Mucosa of rectum (tissue), 2 donors: ENCODE data around the gene NPR3.

Source experiments
- H3K27ac ChIP-seq, 2 donors: one replicate each; pipeline ENCODE4 v1.7.0; 2013; ENCODE audit warnings: inconsistent platforms in 2 of 2, low read depth in 2 of 2, low read length in 2 of 2
- H3K27me3 ChIP-seq, 2 donors: one replicate each; pipeline ENCODE4 v1.7.0; 2013; ENCODE audit warnings: low read length in 2 of 2; ENCODE audit not compliant: control insufficient read depth in 2 of 2, insufficient read depth in 2 of 2
- H3K36me3 ChIP-seq, 2 donors: one replicate each; pipeline ENCODE4 v1.7.0; 2013; ENCODE audit warnings: low read length in 2 of 2; ENCODE audit not compliant: control insufficient read depth in 2 of 2, insufficient read depth in 2 of 2
- H3K4me1 ChIP-seq, 2 donors: one replicate each; pipeline ENCODE4 v1.7.0; 2013; ENCODE audit warnings: low read length in 2 of 2, mild to moderate bottlenecking in 1 of 2; ENCODE audit not compliant: control insufficient read depth in 2 of 2, insufficient read depth in 2 of 2
- H3K4me3 ChIP-seq, 2 donors: one replicate each; pipeline ENCODE4 v1.7.0; 2013; ENCODE audit warnings: low read length in 2 of 2
- H3K9ac ChIP-seq, 2 donors: one replicate each; pipeline ENCODE4 v1.7.0; 2013; ENCODE audit warnings: low read length in 2 of 2, low read depth in 1 of 2, mild to moderate bottlenecking in 1 of 2
- H3K9me3 ChIP-seq, 2 donors: one replicate each; pipeline ENCODE4 v1.7.0; 2013; ENCODE audit warnings: low read length in 2 of 2; ENCODE audit not compliant: control insufficient read depth in 2 of 2
- donor health status: healthy.
- donor health status: Normal muscosa, but diverticular disease.

The NPR3 gene

GRCh38 chr5:32777733-32778132 is 66.6 kb downstream of the NPR3 start:
- H3K4me3 ChIP-seq: no peak overlapping the region
- no peaks in the 10 kb centered on the region for H3K4me1 ChIP-seq
- no peaks in the 10 kb centered on the region for H3K9me3 ChIP-seq
- no peak overlapping the region for H3K9ac ChIP-seq
- no peak overlapping the region for H3K27ac ChIP-seq
- no peaks in the 10 kb centered on the region for H3K27me3 ChIP-seq
- no peaks in the 10 kb centered on the region for H3K36me3 ChIP-seq

- Histone ChIP-seq H3K4me1 (no peaks in the 10 kb centered on the region), H3K27ac (no peak overlapping the region), H3K4me3 (no peak overlapping the region), H3K9ac (no peak overlapping the region), H3K36me3 (no peaks in the 10 kb centered on the region), H3K9me3 (no peaks in the 10 kb centered on the region), H3K27me3 (no peaks in the 10 kb centered on the region)
These were observed 67.3 kb downstream of the NPR3 start for GRCh38 chr5:32778403-32778802.

- Histone ChIP-seq H3K9me3 (no peaks in the 10 kb centered on the region), H3K27ac (no peak overlapping the region), H3K36me3 (no peaks in the 10 kb centered on the region)
These were observed 68.8 kb downstream of the NPR3 start for GRCh38 chr5:32779754-32780415.

GRCh38 chr5:32780508-32780919 is 69.4 kb downstream of the NPR3 start:
- no peaks in the 10 kb centered on the region for H3K36me3 ChIP-seq
- H3K27ac ChIP-seq: no peak overlapping the region
- no peak overlapping the region for H3K9ac ChIP-seq
- no peaks in the 10 kb centered on the region for H3K9me3 ChIP-seq
- H3K27me3 ChIP-seq: no peaks in the 10 kb centered on the region
- H3K4me3 ChIP-seq: no peak overlapping the region
- no peaks in the 10 kb centered on the region for H3K4me1 ChIP-seq

More at GRCh38 chr5:32779754-32780415, 68.8 kb downstream of the NPR3 start:
- Histone ChIP-seq H3K4me3 (no peak overlapping the region), H3K27me3 (no peaks in the 10 kb centered on the region), H3K9ac (no peak overlapping the region), H3K4me1 (no peaks in the 10 kb centered on the region)

- no peaks in the 10 kb centered on the region for H3K27me3 ChIP-seq
- H3K27ac ChIP-seq: no peak overlapping the region
- H3K9ac ChIP-seq: no peak overlapping the region
- no peaks in the 10 kb centered on the region for H3K9me3 ChIP-seq
- H3K4me3 ChIP-seq: no peak overlapping the region
- no peaks in the 10 kb centered on the region for H3K36me3 ChIP-seq
- H3K4me1 ChIP-seq: no peaks in the 10 kb centered on the region
These were observed 72.5 kb downstream of the NPR3 start for GRCh38 chr5:32783661-32784060.

GRCh38 chr5:32785611-32786254 is 74.6 kb downstream of the NPR3 start:
- no peak overlapping the region for H3K9ac ChIP-seq
- no peaks in the 10 kb centered on the region for H3K36me3 ChIP-seq
- no peaks in the 10 kb centered on the region for H3K4me1 ChIP-seq
- no peaks in the 10 kb centered on the region for H3K9me3 ChIP-seq
- no peak overlapping the region for H3K4me3 ChIP-seq
- H3K27ac ChIP-seq: no peak overlapping the region
- H3K27me3 ChIP-seq: no peaks in the 10 kb centered on the region

- Histone ChIP-seq H3K27me3 (no peaks in the 10 kb centered on the region), H3K27ac (no peak overlapping the region), H3K9me3 (no peaks in the 10 kb centered on the region), H3K9ac (no peak overlapping the region), H3K4me3 (no peak overlapping the region), H3K36me3 (no peaks in the 10 kb centered on the region), H3K4me1 (no peaks in the 10 kb centered on the region)
These were observed 75.2 kb downstream of the NPR3 start for GRCh38 chr5:32786311-32786710.

- H3K27ac ChIP-seq: no peak overlapping the region
- H3K4me1 ChIP-seq: no peaks in the 10 kb centered on the region
- no peak overlapping the region for H3K4me3 ChIP-seq
- H3K9ac ChIP-seq: no peak overlapping the region
- no peaks in the 10 kb centered on the region for H3K27me3 ChIP-seq
- no peaks in the 10 kb centered on the region for H3K36me3 ChIP-seq
- H3K9me3 ChIP-seq: no peaks in the 10 kb centered on the region
These were observed 79.4 kb downstream of the NPR3 start for GRCh38 chr5:32790411-32790951.

- no peaks in the 10 kb centered on the region for H3K4me1 ChIP-seq
- H3K9me3 ChIP-seq: no peaks in the 10 kb centered on the region
- no peak overlapping the region for H3K9ac ChIP-seq
- no peak overlapping the region for H3K27ac ChIP-seq
- H3K27me3 ChIP-seq: no peaks in the 10 kb centered on the region
- H3K4me3 ChIP-seq: no peak overlapping the region
- no peaks in the 10 kb centered on the region for H3K36me3 ChIP-seq
These were observed 80.6 kb downstream of the NPR3 start for GRCh38 chr5:32791536-32792243.

- Histone ChIP-seq H3K4me3 (no peak overlapping the region), H3K9ac (no peak overlapping the region), H3K4me1 (no peaks in the 10 kb centered on the region), H3K36me3 (no peaks in the 10 kb centered on the region), H3K27me3 (no peaks in the 10 kb centered on the region), H3K9me3 (no peaks in the 10 kb centered on the region), H3K27ac (no peak overlapping the region)
These were observed 83.0 kb downstream of the NPR3 start for GRCh38 chr5:32794086-32794485.
